GM19351 (cell line): ENCODE measurements around the gene ASL.
"Not testable (repeated sequence)": the region's sequence is repeated elsewhere in the genome, so short reads cannot be mapped to it uniquely, and the experiment has no call there.

Experiments used
- ATAC-seq: cut with Tn5 transposase; IDR thresholded peaks from one replicate; pipeline ENCODE4 v1.9.1; 2021; ENCODE audit warnings: mild to moderate bottlenecking, moderate library complexity; ENCODE audit not compliant: unreplicated experiment

The ASL gene

DNA sequence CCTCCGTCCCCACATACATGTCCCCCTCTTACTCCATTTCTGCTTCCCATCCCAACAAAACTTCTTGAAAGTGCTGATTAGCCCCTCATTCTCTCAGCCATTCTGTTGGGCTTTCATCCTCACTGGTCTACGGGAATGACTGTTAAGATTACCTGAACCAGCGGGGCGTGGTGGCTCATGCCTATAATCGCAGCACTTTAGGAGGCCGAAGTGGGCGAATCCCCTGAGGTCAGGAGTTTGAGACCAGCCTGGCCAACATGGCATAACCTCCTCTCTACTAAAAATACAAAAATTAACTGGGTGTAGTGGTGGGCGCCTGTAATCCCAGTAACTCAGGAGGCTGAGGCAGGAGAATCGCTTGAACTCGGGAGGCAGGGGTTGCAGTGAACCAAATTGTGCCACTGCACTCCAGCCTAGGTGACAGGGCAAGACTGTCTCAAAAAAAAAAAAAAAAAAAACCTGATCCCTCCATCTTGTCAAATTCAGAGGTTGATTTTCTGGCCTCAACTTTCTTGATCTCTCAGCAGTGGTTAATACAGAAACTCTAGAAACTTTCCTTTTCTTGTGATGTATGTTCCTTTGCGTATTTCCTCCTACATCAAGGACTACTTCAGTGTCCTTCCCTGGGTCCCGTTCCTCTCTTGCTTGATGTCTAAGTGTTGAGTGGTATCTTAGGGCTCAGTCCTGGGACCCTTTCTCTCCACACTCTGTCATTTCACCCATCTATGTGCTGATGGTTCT is 41.2 kb downstream of the ASL start:
- ATAC-seq = not testable (repeated sequence)

DNA sequence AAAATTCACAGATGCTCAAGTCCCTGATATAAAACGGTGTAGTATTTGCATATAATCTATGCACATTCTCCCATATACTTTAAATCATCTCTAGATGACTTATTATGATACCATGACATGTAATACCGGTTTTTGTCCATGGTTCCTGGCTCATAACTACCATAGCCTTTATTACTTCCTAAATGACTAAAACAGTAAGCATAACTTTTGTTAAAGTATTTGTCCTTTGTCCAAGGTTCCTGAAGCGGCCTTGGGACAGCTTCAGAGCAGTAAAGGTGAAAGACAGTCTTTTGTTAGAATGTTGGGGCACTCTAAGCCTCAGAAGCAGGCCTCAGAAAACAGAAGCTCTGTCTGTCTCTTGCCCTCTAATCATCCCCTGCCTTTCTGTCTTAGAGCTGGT is 43.0 kb downstream of the ASL start:
- ATAC-seq = no peak

DNA sequence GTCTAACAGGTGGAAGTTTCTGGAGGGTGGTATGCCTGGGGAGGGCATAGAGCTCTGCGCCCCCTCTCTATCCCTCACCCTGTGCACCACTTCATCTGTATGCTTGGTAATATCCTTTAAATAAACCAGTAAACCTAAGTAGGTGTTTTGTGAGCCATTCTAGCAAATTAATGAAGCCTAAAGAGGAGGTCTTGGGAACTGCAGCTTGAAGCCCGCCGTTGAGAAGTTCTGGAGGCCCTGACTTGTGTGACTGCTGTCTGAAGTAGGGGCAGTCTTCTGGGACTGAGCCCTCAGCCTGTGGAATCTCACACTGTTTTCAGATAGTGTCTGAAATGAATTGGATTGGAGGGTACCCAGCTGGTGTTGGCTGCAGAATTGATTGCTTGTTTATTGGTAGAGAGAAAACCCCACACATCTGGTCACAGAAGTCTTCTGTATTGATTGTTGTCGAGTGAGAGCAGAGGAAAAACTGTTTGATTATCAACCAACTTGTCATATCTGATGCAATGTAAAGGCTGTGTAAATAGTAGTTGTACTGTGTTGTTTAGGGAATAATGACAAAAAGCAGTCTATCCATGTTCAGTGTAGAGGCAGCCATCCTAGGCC is 43.7 kb downstream of the ASL start:
- no peak for ATAC-seq

DNA sequence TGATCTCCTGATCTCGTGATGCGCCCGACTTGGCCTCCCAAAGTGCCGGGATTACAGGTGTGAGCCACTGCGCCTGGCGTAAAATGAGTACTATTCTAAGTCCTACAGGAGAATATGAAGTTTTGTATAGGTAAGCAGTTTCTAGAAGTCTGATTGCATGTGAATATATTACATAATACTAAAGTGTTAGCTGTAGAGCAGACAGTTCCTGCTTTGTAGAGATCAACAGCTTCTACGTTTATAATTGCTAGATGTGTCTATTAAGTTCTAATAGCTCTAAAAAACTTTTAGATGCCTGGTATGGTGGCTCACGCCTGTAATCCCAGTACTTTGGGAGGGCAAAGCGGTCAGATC is 47.5 kb downstream of the ASL start:
- ATAC-seq = no peak

DNA sequence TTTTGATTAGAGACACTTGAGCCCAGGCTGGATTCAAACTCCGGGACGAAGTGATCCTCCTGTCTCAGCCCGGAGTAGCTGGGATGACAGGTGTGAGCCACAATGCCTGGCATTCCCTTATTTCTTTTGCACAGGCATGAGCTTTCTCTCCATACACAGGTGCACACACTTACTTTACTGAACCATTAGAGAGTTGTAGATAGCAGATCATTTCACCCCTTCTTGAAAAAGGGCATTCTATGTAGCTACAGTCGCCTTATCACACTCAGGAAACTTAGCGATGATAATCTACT is 48.9 kb downstream of the ASL start:
- not testable (repeated sequence) for ATAC-seq

DNA sequence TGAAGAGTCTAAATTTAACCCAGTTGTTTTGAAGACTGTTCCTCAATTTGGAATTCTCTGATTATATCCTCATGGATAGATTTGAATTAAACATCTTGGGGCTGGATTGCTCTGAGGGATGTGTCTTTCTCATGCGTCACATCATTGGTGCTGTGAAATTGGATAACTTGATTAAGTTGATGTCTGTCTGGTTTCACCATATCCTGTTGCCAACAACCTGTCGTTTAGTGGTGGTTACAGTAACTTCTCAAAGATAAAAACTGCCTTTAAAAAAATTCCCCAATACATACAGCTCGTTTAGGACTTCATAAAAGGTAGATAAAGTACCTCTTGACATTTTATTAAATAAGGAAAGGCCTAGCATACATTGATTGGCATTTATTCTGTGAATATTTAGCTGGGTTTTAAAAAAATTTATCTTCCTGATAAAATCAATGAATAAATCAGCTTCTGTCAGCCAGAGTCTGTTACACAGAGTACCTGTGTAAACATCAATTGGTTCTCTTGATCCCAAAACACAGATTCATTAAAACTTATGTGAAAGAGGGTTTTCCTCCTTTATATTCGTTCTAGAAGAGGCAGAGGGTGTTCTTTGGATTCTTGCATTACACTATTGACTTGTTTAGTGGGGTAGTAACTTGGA is 49.6 kb downstream of the ASL start:
- no peak for ATAC-seq

DNA sequence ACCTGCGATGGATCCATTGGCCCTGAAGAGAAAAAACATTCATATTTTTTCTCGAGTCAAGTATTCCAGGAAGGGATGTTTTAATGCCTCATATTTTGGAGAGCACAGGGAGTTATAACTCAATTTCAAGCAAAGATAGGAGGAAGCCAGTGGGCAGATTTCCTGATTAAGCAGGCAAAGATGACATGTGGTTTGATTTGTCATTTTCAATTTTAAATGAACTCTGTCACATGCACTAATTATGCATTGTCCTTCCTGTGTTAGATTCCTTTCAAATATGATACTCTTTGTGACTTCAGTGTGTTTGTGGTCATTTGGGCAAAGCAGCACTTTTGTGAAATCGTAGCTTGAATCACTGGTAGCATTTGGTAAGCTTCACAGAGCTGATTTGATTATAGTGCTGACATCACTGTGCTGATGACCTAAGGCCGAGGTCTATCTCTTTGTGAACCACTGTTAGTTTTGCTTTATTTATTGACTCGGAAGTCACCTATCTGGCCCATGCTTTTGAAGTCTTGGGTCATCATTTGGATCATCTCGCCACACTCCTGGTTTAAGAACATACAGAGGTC is 50.2 kb downstream of the ASL start:
- ATAC-seq = not testable (repeated sequence)

DNA sequence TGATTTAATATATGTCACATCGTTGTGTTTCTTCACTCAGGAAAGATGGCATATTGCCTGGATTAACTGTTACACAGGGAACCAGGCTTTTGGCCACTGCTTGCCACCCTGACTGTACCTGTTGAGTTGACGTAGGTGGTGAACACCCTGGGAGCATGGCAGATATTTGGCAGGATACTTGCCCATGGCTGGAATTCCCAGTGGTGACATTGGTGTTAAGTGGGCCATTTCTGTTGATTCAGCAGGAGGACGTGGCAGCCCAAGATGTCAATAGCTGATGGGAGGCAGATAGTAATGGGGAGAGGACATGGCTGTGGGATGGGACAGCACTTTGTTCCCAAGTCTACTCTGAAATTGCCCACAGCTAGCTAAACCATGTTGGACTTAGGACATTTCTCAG is 51.6 kb downstream of the ASL start:
- ATAC-seq = not testable (repeated sequence)

DNA sequence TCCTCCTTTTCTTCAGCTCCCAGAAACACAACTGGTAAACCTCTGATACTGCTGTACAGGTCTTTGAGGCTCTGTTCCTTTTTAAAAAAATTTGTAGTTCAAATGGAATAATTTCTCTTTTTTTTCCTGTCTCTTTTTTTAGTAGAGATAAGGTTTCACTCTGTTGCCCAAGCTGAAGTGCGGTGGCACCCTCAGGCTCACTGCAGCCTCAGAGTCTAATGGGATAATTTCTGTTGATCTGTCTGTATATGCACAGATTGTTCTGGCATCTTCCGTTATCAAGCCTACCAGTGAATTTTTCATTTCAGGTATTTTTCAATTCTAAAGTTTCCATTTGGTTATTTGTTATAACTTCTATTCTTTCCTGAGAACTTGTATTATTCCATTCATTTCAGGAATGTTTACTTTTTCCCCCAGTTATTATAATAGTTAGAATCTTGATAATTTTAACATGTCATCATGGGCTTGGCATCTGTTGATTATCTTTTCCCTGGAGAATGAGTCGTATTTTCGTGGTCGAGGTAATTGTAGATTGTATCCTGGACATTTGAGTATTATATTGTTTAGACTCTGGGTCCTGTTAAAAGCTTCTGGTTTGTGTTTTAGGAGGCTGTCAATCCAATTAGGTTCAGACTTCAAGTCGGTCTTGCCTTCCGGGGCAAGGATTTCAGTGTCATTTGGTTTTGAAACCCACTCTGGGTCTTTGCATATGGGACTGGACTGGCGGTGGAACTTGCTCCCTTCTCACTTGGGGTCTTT is 63.6 kb downstream of the ASL start:
- no peak for ATAC-seq

DNA sequence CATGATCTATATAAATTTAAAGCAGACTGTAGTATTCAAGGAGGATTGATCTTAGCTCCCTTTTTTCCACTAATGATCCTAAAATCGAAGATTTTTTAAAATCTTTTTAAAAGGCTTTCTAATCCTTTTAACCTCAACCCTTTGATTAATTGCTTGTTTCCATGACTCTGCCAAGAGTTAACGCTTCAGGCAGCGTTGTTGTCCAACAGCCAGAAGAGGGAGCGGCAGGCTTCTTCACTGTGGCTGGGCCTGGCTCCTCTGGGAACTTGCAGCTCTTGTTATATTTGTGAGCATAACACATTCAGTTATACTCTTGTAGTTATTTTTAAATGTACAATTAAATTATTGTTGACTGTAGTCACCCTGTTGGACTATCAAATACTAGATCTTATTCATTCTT is 65.3 kb downstream of the ASL start:
- no peak for ATAC-seq

DNA sequence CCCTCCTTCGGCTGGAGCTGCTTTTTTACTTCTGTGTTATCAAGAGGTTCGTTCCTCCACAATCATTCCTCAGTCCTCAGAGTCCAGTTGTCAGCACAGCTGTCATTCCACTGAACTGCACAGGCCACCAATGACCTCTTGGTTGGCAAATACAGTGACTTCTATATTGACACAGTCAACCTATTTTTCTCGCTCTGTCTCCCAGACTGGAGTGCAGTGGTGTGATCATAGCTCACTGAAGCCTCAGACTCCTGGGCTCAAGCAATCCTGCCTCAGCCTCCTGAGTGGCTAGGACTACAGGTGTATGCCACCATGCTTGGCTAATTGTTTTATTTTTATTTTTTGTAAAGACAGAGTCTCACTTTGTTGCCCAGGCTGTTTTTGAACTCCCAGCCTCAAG is 66.7 kb downstream of the ASL start:
- no peak for ATAC-seq

DNA sequence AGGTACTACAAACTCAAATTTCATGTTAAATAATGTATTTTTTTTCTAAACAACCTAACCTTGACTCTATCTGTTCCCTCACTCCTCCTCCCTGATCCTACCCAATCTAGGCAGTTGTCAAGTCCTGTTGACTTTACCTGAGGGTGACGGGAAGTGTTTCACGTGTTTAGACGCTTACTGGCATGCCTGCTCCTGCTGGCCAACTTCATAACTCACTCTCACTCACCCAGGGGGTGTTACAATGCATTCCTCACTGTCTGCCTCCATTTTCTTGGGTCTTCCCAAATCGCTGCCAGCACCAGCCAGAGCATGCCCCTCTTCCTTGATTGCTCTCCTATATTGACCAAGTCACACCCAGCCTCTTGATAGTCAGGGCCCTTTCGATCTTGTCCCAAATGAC is 67.4 kb downstream of the ASL start:
- no peak for ATAC-seq
